Measurements from ENCODE around the gene CD248. TPM values are rescaled to one million over a fixed set of nuclear protein-coding genes. Genes with fewer than 3 reads are reported as not detected.

Gene CD248
- total and polyA plus RNA-seq, 8 donors = 69.8 to 128 (median 92.4) TPM

DNA sequence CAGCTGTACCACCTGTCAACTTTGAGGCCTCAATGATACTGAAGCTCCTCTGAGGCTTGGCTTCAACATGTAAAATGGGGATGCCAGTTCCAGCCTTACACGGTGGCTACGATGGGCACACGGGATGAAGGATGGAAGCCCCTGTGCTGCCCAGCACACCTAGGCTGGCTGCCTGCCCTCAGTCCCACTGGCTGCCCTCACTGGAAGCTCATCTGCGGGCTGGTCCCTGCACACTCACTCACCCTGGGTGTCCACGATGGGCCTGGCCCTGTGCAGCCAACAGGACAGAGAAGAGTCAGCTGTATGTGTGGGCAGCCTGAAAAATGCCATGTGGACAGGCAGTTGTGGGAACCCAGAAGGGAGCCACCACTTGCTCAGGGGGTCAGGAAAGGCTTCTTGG is 30.1 kb downstream of the CD248 start:
- peaks cover 0 to 20% of the 10 kb centered on the region in 2 donors for H3K36me3 ChIP-seq
- H3K27ac ChIP-seq = no peak overlapping the region
- DNase-seq (no peak), ATAC-seq (no peak)
- intact Hi-C loops (cut with DNase I) = no loop called here
- peaks cover 5 to 20% of the 10 kb centered on the region in 2 donors for H3K27me3 ChIP-seq
- H3K9me3 ChIP-seq = no peaks in the 10 kb centered on the region
- H3K4me1 ChIP-seq = peaks cover 12 to 40% of the 10 kb centered on the region in 2 donors
- TF ChIP-seq, protein P1, sequence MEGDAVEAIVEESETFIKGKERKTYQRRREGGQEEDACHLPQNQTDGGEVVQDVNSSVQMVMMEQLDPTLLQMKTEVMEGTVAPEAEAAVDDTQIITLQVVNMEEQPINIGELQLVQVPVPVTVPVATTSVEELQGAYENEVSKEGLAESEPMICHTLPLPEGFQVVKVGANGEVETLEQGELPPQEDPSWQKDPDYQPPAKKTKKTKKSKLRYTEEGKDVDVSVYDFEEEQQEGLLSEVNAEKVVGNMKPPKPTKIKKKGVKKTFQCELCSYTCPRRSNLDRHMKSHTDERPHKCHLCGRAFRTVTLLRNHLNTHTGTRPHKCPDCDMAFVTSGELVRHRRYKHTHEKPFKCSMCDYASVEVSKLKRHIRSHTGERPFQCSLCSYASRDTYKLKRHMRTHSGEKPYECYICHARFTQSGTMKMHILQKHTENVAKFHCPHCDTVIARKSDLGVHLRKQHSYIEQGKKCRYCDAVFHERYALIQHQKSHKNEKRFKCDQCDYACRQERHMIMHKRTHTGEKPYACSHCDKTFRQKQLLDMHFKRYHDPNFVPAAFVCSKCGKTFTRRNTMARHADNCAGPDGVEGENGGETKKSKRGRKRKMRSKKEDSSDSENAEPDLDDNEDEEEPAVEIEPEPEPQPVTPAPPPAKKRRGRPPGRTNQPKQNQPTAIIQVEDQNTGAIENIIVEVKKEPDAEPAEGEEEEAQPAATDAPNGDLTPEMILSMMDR (IDR thresholded peaks at IDR 0.05) = no peak
- H3K4me3 ChIP-seq = no peak overlapping the region

GRCh38 chr11:66285250-66285947 is 31.4 kb downstream of the CD248 start:
- no peak for DNase-seq
- H3K27ac ChIP-seq = no peak overlapping the region
- no peak overlapping the region for H3K4me3 ChIP-seq
- H3K36me3 ChIP-seq = peaks cover 0 to 20% of the 10 kb centered on the region in 2 donors
- ATAC-seq = no peak
- TF ChIP-seq, protein P1 (IDR thresholded peaks at IDR 0.05) = no peak
- intact Hi-C loops (cut with DNase I) = no loop called here
- H3K27me3 ChIP-seq = peaks cover 0 to 7% of the 10 kb centered on the region in 2 donors
- H3K9me3 ChIP-seq = no peaks in the 10 kb centered on the region
- H3K4me1 ChIP-seq = peaks cover 12 to 40% of the 10 kb centered on the region in 2 donors

DNA sequence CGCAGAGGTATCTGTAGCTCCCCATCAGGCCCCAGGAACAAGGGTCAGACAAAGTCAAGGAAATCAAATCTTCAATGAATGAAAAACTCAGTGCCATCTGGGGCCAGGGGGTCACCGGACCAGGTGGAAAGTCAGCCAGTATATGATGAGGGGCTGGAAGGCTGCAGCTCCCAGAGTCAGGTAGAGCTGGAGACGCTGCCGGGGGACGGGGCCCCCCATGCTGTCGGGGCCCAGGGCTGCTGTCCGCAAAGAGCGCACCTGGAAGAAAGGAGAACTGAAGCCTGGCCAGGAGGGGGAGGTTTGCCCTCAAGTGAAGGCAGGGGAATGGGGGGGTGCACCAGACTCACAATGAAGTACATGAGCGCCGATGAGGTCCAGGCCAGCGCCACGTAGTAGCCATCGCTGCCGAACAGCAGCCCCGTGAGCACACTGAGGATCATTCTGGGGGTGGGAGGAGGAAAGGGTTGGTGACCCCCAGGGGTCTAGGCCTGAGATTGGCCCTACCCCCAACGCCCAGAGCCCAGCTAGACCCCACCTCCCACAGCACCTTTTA is 32.2 kb downstream of the CD248 start:
- Histone ChIP-seq H3K4me3 (no peak overlapping the region), H3K4me1 (peaks cover 9 to 33% of the 10 kb centered on the region in 2 donors), H3K9me3 (no peaks in the 10 kb centered on the region), H3K27me3 (no peaks in the 10 kb centered on the region), H3K27ac (no peak overlapping the region), H3K36me3 (peaks cover 0 to 20% of the 10 kb centered on the region in 2 donors)
- DNase-seq (no peak), ATAC-seq (no peak)
- TF ChIP-seq, protein P1 (IDR thresholded peaks at IDR 0.05) = no peak
- intact Hi-C loops (cut with DNase I) = no loop called here

DNA sequence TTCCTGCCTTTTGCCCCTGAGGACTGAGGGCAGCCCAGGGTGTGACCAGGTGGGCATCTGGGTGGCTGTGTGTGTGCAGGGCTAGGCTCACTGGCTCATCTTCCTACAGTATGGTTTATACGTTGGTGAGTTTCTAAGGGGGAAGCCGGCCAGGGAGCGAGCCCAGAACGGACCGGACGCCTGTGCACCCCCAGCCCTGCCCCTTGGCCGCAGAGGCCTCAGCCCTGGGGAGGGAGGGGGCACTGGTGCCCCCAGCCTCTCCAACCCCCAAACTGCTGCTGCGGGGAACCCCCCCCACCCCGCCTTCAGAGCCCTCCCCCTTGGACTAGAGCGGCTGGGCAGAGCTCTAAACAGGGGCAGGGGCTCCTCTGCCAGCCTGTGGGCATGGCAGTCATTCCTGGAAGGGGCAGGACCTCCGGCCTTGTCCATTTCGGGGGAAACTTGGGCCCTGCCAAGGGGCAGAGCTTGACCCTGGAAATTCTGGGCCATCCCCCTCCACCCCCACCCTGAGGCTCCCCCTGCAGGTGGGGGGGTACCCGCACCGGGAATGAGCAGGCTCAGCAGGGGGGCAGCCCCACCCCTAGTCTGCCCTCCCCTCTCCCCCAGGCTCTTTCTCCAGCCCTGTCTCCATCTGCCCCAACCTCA is 33.3 kb downstream of the CD248 start:
- ATAC-seq (no peak), DNase-seq (no peak)
- Histone ChIP-seq H3K27me3 (peaks cover 0 to 5% of the 10 kb centered on the region in 2 donors), H3K4me1 (peaks cover 9 to 29% of the 10 kb centered on the region in 2 donors), H3K9me3 (no peaks in the 10 kb centered on the region), H3K36me3 (peaks cover 0 to 20% of the 10 kb centered on the region in 2 donors), H3K27ac (no peak overlapping the region), H3K4me3 (no peak overlapping the region)
- TF ChIP-seq, protein P1 (IDR thresholded peaks at IDR 0.05) = no peak
- intact Hi-C loops (cut with DNase I) = no loop called here

All from left lung (tissue), 10 donors.